Endothelial cell of umbilical vein (primary cell): ENCODE results near the gene NOL6.

ENCODE experiments used
- EZH2 ChIP-seq: IDR thresholded peaks from 2 replicates; pipeline ENCODE4 v1.6.1; 2012; ENCODE audit warnings: borderline replicate concordance, low read depth, mild to moderate bottlenecking, moderate library complexity, low read length, inconsistent platforms; ENCODE audit not compliant: severe bottlenecking
- FOS ChIP-seq: IDR thresholded peaks from 2 replicates; pipeline ENCODE4 v1.6.1; 2011; ENCODE audit warnings: mild to moderate bottlenecking, low read length, moderate library complexity, borderline replicate concordance; ENCODE audit not compliant: insufficient read depth
- JUN ChIP-seq: IDR thresholded peaks from 2 replicates; pipeline ENCODE4 v1.6.1; 2011; ENCODE audit warnings: borderline replicate concordance, low read depth; ENCODE audit not compliant: insufficient read length, insufficient read depth
- MYC ChIP-seq: IDR thresholded peaks from one replicate; pipeline ENCODE4 v1.6.1; 2011; ENCODE audit warnings: mild to moderate bottlenecking, low read depth, low read length
- POLR2A ChIP-seq: IDR thresholded peaks from 2 replicates; pipeline ENCODE4 v1.6.1; 2012; ENCODE audit warnings: low read depth, mild to moderate bottlenecking, control low read depth, low read length
- POLR2AphosphoS5 ChIP-seq: IDR thresholded peaks from 2 replicates; pipeline ENCODE4 v1.6.1; 2012; ENCODE audit warnings: low read depth, mild to moderate bottlenecking, control low read depth, low read length, moderate library complexity; ENCODE audit not compliant: insufficient read depth
- TF ChIP-seq, protein P1 (sequence below), 2 donors: IDR thresholded peaks; 1 replicate in 1 of 2; 2 replicates in 1 of 2; pipeline ENCODE4 v1.5.1; 2011; ENCODE audit warnings: low read length in 2 of 2, mild to moderate bottlenecking in 2 of 2, moderate library complexity in 2 of 2, control low read depth in 1 of 2, inconsistent platforms in 1 of 2, low read depth in 1 of 2; ENCODE audit not compliant: insufficient read depth in 1 of 2; ENCODE audit errors: extremely low read depth in 1 of 2
- TF ChIP-seq, protein P2 (sequence below): IDR thresholded peaks from 2 replicates; pipeline ENCODE4 v1.6.1; 2011; ENCODE audit not compliant: insufficient read depth, insufficient read length

DNA sequence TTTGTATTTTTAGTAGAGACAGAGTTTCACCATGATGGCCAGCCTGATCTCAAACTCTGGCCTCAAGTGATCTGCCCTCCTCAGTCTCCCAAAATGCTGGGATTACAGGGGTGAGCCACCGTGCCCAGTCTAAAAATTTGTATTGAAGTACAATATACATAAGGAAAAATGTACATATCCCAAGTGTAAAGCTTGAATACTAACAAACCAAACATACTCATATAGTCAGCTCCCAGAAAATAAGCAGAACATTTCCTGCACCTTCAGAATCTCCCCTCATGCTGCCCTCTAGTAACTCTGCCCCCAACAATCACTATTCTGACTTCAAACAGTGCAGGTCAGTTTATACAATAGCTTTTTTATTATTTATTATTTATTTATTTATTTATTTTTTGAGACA, 1.6 kb upstream of the NOL6 start:
- TF ChIP-seq MYC, result no peak
- TF ChIP-seq, protein P1, sequence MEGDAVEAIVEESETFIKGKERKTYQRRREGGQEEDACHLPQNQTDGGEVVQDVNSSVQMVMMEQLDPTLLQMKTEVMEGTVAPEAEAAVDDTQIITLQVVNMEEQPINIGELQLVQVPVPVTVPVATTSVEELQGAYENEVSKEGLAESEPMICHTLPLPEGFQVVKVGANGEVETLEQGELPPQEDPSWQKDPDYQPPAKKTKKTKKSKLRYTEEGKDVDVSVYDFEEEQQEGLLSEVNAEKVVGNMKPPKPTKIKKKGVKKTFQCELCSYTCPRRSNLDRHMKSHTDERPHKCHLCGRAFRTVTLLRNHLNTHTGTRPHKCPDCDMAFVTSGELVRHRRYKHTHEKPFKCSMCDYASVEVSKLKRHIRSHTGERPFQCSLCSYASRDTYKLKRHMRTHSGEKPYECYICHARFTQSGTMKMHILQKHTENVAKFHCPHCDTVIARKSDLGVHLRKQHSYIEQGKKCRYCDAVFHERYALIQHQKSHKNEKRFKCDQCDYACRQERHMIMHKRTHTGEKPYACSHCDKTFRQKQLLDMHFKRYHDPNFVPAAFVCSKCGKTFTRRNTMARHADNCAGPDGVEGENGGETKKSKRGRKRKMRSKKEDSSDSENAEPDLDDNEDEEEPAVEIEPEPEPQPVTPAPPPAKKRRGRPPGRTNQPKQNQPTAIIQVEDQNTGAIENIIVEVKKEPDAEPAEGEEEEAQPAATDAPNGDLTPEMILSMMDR (IDR thresholded peaks at IDR 0.05; ENCODE audit: extremely low read depth in 1 of 2, insufficient read depth in 1 of 2, low read depth in 1 of 2, low read length in 2 of 2), result no peak
- no peak for TF ChIP-seq POLR2A
- no peak for TF ChIP-seq POLR2AphosphoS5
- TF ChIP-seq, protein P2, sequence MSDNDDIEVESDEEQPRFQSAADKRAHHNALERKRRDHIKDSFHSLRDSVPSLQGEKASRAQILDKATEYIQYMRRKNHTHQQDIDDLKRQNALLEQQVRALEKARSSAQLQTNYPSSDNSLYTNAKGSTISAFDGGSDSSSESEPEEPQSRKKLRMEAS, result no peak
- no peak for TF ChIP-seq EZH2
- TF ChIP-seq JUN, result no peak
- TF ChIP-seq FOS, result no peak
